NCI-H2029 (cell line): ENCODE results near the gene SRMS.

ENCODE experiments used
- DNase-seq: peaks from one replicate; lab custom pipeline; 2025; lab: John Stamatoyannopoulos, UW

The SRMS gene

DNA sequence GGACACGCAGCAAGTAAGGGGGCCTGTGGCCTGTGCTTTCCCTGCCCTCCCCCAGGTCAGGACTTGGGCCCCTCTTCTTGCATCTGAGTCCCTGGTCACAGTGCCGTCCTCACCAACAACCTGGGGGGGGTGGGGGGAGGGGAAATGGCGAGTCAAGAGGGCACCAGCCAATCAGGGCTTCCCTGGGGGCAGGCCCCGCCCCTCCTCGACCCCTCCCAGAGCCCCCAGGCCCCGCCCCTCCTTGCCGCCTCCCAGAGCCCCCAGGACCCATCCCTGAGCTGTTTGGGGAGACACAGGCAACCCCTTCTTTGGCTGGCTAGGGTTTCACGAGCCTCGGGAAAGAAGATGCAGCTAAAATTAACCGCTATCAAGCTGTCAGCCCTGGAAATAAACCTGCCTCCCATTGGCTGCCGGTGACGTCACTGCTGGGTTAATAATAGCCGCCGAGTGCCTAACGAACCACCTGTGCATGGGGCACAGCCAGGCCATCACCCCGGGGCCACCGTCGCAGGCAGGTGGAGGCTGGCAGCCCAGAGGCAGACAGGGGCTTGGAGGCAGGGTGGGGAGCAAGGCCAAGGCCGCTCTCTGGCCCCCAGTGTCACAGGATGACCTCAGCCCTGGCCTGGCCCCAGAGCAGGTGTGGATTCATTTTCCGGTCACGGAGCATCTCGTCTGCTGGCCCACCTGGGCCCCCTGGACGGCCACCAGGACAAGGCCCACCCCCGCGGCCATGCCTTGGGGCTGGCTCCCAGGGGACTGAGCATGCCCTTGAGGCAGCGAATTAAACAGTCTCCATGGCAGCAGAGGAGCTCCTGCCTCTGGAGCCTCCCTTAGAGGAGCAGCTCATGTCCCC, 45.5 kb downstream of the SRMS start:
- peak; percentile 14 for DNase-seq

- no peak for DNase-seq
Observed at GRCh38 chr20:63500902-63501817, 46.4 kb downstream of the SRMS start.

GRCh38 chr20:63500151-63500901, 47.2 kb downstream of the SRMS start:
- no peak for DNase-seq

GRCh38 chr20:63499338-63499969, 48.1 kb downstream of the SRMS start:
- DNase-seq: no peak

DNA sequence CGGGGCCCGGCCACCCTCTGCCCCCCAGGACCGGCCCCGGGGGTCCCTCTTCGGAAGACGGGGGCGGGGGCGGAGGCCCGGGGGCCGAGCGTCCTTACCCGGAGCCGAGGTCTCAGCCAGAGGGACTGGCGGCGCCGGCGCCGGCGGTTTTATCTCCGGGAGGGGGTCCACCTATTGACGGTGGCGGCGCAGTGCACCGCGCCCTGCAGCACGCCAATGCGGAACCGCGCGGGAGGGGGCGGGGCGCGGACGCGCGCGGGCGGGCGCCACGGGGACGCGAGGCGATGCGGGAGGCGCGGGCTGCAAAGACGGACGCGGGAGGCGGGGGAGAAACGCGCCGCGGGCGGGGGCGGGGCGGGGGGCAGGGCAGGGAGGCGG, 48.6 kb downstream of the SRMS start, which contains the start of gene EEF1A2:
Gene EEF1A2, minus strand, starts transcription at position 124 of the 378 bp plus-strand sequence. CDS start 1,320 bp downstream, outside the sequence.
- DNase-seq: no peak

- no peak for DNase-seq
Observed at GRCh38 chr20:63497946-63498935, 49.3 kb downstream of the SRMS start.

DNA sequence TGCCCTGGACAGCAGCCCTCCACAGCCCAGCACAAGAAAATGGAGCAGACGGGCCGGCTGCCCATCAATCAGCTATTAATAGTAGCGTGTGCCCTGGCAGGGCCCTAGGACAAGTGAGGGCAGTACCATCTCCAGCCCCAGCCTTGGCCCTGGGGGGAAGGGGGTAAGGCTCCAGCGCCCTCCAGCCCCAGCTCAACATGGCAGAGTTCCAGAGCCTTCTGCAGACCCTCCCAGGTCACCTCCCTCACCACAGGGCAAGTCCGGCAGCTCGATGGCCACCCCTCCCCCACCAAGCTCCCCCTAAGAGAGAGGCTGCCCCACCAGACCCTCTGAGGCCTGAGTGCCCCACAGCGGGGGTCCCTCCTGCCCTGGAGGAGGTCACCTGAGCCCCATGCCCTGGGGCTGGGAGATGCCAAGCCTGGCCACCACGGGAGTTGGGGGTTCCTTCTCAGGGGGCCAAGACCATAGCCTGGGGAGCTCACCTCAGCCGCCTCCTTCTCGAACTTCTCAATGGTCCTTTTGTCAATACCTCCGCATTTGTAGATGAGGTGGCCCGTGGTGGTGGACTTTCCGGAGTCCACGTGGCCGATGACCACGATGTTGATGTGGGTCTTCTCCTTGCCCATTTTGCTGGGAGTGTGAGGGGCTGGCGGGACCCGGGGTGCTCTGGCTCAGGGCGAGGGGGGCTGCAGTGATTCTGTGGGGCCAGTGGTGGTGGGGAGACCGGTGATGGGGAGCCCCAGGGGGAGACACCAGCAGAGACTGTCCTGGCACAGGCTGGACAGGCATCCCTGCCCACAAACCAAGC, 50.2 kb downstream of the SRMS start:
- no peak for DNase-seq

DNA sequence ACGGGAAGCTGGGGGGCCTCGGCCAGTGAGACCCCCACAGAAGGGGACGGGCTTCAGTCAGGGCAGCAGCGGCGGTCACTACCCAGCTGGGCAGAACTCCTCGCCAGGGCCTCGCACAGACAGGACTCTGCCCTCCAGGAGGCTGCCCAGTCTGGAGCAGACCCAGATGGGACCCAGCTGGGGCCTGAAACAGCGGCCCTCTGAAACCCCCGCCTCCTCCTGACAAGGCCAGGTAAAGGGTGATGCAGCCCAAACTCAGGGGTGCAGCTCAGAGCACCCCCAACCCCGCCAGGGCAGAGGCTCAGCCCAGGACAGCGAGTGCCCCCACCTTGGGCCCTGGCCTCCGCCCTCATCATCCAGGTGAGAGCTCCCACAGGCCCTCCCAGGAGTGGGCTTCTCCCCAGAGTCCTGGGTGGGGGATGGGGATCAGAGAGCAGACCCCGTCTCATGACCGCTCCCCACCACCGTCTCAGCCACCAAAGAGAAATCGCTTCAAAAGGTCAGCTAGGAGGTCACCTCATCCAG, 50.9 kb downstream of the SRMS start:
- no peak for DNase-seq

DNA sequence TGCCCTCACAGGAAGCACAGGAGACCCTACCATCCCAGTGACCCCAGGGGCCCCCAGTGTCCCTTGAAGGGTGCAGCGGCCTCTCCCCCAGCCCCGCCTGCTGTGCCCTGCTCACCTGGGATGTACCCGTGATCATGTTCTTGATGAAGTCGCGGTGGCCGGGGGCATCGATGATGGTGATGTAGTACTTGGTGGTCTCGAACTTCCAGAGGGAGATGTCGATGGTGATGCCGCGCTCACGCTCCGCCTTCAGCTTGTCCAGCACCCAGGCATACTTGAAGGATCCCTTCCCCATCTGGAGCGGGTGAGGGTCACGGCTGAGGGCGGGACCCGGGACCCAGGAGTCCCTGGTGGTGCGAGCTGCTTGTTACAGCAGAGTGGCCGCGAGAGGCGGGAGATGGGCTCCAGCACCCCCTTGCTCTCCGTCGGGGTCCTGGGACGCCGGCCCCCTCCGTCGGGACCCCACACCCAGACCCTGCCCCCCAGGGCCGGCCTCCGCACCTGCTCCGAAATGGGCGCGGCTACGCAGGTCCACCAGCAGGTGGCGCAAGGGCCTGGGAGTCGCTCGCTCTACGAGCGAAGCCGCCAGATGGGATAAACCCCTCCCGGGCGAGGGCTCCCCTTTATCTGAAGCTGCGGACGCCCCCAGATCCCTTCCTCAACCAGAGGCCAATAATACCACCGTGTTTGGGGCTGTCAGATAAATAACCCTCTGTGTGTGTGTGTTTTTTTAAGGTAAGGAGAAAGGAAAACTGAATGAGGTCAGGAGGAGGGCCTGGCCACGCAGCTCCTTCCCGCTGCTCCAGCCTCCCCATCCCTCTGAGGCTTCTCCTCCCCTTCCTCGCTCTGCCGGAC, 51.6 kb downstream of the SRMS start:
- DNase-seq: peak; percentile 16

- DNase-seq: no peak
Observed at GRCh38 chr20:63495167-63495720, 52.3 kb downstream of the SRMS start.

GRCh38 chr20:63494420-63495166, 53.0 kb downstream of the SRMS start:
- DNase-seq: no peak

DNA sequence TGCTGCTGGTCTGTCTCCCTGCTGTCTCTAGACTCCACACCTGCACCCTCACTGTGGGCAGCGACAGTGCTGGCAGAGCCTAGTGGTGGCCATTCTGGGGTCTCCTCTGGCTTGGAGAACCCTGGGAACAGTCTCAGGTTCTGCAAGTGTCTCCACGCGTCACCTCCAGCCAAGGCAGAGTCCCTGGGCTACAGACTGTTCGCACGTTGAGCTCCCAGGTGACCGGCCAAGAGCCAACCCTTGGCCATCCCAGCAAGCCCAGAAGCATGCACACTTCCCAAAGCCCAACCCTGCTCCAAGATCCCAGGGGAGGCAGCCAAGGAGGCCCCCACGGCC, 53.5 kb downstream of the SRMS start:
- DNase-seq: no peak

DNA sequence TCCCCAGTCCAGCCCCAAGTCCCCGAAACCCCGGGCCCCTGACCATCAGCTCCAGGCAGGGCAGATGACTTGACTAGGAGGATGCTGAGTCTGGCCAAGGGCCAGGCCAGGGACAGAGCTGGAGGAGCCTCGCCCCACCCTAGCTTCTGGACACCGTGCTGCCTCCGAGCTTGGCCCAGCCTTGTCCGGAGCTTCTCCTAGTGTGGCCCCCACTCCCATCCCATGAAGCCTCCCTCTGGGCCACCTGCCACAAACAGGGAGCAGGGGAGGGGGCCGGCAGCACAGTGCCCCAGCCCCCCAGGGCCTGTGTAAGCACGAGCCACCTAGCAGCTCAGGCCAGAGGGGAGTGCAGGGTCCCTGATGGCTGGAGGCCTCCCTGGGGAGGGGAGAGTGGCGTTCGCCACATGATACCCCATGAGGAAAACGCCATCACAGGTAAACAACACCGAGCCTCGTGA, 54.0 kb downstream of the SRMS start:
- no peak for DNase-seq

DNA sequence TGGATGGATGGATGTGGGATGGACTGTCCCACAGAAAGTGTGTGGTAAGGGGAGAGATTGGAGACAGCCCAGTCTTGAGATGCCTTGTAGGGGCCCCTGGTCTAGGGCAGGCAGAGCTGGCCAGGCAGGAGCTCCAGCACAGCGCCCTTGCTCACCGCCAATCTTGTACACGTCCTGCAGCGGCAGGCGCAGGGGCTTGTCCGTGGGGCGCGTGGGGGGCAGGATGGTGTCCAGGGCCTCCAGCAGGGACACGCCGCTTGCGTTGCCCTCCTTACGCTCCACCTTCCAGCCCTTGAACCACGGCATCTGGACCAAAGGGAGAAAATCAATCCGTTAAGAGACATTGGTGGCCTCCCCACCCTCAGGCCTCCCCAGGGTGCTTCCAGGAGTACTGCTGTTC, 54.6 kb downstream of the SRMS start:
- DNase-seq: no peak

- no peak for DNase-seq
Observed at GRCh38 chr20:63492518-63492917, 55.0 kb downstream of the SRMS start.

DNA sequence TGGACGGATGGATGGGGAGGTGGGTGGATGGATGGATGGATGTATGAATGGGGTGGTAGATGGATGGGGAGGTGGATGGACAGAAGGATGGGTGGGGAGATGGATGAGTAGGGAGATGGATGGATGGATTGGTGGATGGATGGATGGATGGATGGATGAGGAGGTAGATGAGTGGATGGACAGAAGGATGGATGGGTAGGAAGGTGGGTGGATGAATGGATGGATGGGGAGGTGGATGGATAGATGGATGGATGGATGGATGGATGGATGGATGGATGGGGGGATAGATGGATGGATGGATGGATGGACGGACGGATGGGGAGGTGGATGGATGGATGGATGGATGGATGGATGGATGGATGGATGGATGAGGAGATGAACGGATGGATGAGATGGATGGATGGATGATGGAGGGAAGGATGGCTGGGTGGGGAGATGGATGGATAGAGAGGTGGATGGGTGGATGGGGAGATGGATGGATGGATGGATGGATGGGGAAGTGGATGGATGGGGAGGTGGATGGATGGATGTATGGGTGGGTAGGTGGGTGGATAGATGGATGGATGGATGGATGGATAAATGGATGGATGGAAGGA, 55.8 kb downstream of the SRMS start:
- DNase-seq: no peak

DNA sequence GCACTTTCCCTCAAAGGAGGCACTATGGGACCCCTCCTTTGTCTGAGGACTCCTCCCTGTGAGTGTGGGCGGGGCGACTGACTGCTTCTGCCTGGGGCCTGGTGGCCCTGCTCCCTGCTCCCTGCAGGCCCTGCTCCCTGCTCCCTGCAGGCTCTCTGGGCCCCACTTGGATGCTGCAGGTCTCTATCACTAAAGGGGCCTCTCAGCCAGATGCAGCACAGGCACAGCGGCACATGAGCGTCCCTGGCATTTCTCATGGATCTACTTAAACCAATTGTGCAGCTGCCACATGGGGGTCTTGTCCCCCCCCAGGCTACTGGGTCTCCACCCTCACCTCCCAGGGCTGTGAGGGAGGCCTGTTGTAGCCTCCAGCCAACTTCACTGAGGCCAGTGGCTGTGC, 56.5 kb downstream of the SRMS start:
- DNase-seq: no peak
